Smooth muscle cell (in vitro differentiated cells): ENCODE data around the gene HMGXB4. TPM values are rescaled to one million over a fixed set of nuclear protein-coding genes. Genes with fewer than 3 reads are reported as not detected.

ENCODE experiments used
- DNase-seq: peaks from one replicate; lab custom pipeline; 2025; ENCODE audit not compliant: unreplicated experiment; lab: John Stamatoyannopoulos, UW
- H2AFZ ChIP-seq: fragments of 200-600 bp; sonication (generic); 2 replicates; pipeline ENCODE4 v1.6.0; 2016; ENCODE audit warnings: antibody characterized with exemption, low read depth, mild to moderate bottlenecking
- H3F3A ChIP-seq: fragments of 200-600 bp; sonication (generic); 2 replicates; pipeline ENCODE4 v1.6.0; 2017; ENCODE audit warnings: antibody characterized with exemption, low read depth
- H3K27ac ChIP-seq: fragments of 200-600 bp; sonication (generic); 2 replicates; pipeline ENCODE4 v1.5.1; 2016; ENCODE audit warnings: low read depth, mild to moderate bottlenecking
- H3K27me3 ChIP-seq: fragments of 200-600 bp; sonication (generic); 2 replicates; pipeline ENCODE4 v1.6.1; 2016; ENCODE audit warnings: low read depth, mild to moderate bottlenecking
- H3K36me3 ChIP-seq: fragments of 200-600 bp; sonication (generic); 2 replicates; pipeline ENCODE4 v1.5.1; 2016; ENCODE audit warnings: low read depth
- H3K4me1 ChIP-seq: fragments of 200-600 bp; sonication (generic); 2 replicates; pipeline ENCODE4 v1.5.1; 2016; ENCODE audit warnings: low read depth
- H3K4me2 ChIP-seq: fragments of 200-600 bp; sonication (generic); 2 replicates; pipeline ENCODE4 v1.6.0; 2016; ENCODE audit warnings: mild to moderate bottlenecking
- H3K4me3 ChIP-seq: fragments of 200-600 bp; sonication (generic); 2 replicates; pipeline ENCODE4 v1.5.1; 2016; ENCODE audit warnings: mild to moderate bottlenecking
- H3K79me2 ChIP-seq: fragments of 200-600 bp; sonication (generic); 2 replicates; pipeline ENCODE4 v1.6.0; 2016; ENCODE audit warnings: low read depth, mild to moderate bottlenecking
- H3K9ac ChIP-seq: fragments of 200-600 bp; sonication (generic); 2 replicates; pipeline ENCODE4 v1.6.0; 2016; ENCODE audit warnings: low read depth
- H3K9me3 ChIP-seq: fragments of 200-600 bp; sonication (generic); replicated peaks from 2 replicates; pipeline ENCODE4 v1.5.1; 2016; ENCODE audit warnings: low read depth
- H4K20me1 ChIP-seq: fragments of 200-600 bp; sonication (generic); 2 replicates; pipeline ENCODE4 v1.6.0; 2016; ENCODE audit warnings: low read depth
- CTCF ChIP-seq: fragments of 200-600 bp; sonication (generic); IDR thresholded peaks from 2 replicates; pipeline ENCODE4 v1.5.1; 2017; ENCODE audit warnings: borderline replicate concordance, mild to moderate bottlenecking, antibody characterized with exemption; ENCODE audit not compliant: insufficient read depth, poor library complexity, severe bottlenecking
- WGBS: methylation state at CpG from one replicate; pipeline ENCODE4 v1.1.7; 2016; ENCODE audit warnings: low lambda C conversion rate; 5-methylcytosine and 5-hydroxymethylcytosine counted together
- polyA plus RNA-seq: library from polyadenylated mRNA; unstranded; fragments of >200 nt; fragmentation: Nextera tagmentation; extraction: Ambion mirVana; gene quantifications from 2 replicates; pipeline ENCODE4 v1.2.1, GENCODE V29; 2016
- total RNA-seq: library from RNA; depleted of rRNA; stranded (reverse); fragments of >200 nt; gene quantifications from 2 replicates; pipeline ENCODE4 v1.2.3, GENCODE V29; 2014

HMGXB4 gene
- total and polyA plus RNA-seq, 2 experiments from 2014 or later, result 28.2 to 34.1 TPM

DNA sequence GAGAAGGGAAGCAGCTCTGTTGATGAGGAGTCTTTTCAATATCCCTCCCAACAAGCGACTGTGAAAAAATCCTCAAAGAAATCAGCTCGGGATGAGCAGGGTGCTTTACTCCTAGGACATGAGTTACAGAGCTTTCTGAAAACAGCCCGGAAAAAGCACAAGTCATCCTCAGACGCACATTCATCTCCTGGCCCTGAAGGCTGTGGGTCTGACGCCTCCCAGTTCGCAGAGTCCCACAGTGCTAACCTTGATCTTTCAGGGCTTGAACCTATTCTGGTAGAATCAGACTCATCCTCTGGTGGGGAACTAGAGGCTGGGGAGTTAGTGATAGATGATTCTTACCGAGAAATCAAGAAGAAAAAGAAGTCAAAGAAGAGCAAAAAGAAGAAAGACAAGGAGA, 7.7 kb downstream of the HMGXB4 start:
- Histone ChIP-seq H3F3A (no peaks in the 10 kb centered on the region), H3K79me2 (peaks cover 20% of the 10 kb centered on the region), H3K4me3 (no peak overlapping the region), H3K4me1 (no peaks in the 10 kb centered on the region), H3K36me3 (peaks cover 39% of the 10 kb centered on the region), H3K4me2 (no peak overlapping the region), H3K9ac (no peak overlapping the region), H2AFZ (no peak overlapping the region), H4K20me1 (peaks cover 59% of the 10 kb centered on the region), H3K27ac (no peak overlapping the region), H3K27me3 (no peaks in the 10 kb centered on the region), H3K9me3 (no peaks in the 10 kb centered on the region)
- TF ChIP-seq CTCF, result no peak
- no peak for DNase-seq
- WGBS, result 96% methylated on average over 7 of the region's 7 CpGs

DNA sequence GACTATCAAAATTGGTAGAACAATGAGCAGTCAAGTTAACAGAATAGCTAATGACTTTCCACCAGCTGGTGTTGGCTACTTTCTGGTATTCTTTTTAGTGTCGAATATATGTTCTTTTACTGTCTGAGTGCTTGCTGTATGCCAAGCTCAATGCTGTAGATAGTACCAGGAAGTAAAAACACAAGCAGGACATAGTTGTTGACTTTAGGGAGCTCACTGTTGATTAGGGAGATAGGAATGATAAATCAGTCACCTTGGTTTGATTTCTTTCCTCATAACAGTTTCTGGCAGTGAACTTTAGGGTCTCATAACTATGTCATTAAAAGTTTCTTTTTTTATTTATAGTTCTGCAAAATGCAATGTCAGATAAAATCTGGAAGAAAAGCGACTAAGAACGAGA, 9.0 kb downstream of the HMGXB4 start:
- H3F3A ChIP-seq, result no peaks in the 10 kb centered on the region
- no peak overlapping the region for H3K4me3 ChIP-seq
- H3K27me3 ChIP-seq, result no peaks in the 10 kb centered on the region
- no peaks in the 10 kb centered on the region for H3K9me3 ChIP-seq
- H3K79me2 ChIP-seq, result peaks cover 21% of the 10 kb centered on the region
- H2AFZ ChIP-seq, result no peak overlapping the region
- no peaks in the 10 kb centered on the region for H3K4me1 ChIP-seq
- no peak overlapping the region for H3K27ac ChIP-seq
- no peak for TF ChIP-seq CTCF
- no peak for DNase-seq
- H3K4me2 ChIP-seq, result no peak overlapping the region
- H3K9ac ChIP-seq, result no peak overlapping the region
- WGBS, result 97% methylated on average over 3 of the region's 3 CpGs
- H4K20me1 ChIP-seq, result peaks cover 60% of the 10 kb centered on the region
- H3K36me3 ChIP-seq, result peaks cover 39% of the 10 kb centered on the region

DNA sequence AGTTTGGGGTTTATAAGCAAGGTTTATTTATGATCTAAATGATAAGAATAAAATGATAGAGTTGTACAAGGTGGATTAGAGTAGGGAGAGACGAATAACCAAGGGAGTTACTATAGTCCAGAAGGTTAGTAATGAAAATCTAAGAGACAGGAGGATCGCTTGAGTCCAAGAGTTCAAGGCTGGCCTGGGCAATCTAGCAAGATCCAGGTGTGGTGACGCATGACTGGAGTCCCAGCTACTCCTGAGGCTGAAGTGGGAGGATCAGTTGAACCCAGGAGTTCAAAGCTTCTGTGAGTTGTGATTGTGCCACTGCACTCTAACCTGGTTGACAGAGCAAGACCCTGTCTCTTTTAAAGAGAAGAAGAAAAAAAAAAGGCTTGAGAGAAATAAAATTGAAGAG, 12.3 kb downstream of the HMGXB4 start:
- H3K79me2 ChIP-seq, result peaks cover 14% of the 10 kb centered on the region
- no peak overlapping the region for H3K4me2 ChIP-seq
- H3K9ac ChIP-seq, result no peak overlapping the region
- no peaks in the 10 kb centered on the region for H3K27me3 ChIP-seq
- 99% methylated on average over 3 of the region's 3 CpGs for WGBS
- H4K20me1 ChIP-seq, result peaks cover 65% of the 10 kb centered on the region
- H3K27ac ChIP-seq, result no peak overlapping the region
- H3K9me3 ChIP-seq, result no peaks in the 10 kb centered on the region
- peaks cover 31% of the 10 kb centered on the region for H3K36me3 ChIP-seq
- H3K4me3 ChIP-seq, result no peak overlapping the region
- no peak for DNase-seq
- no peaks in the 10 kb centered on the region for H3K4me1 ChIP-seq
- TF ChIP-seq CTCF, result no peak
- H2AFZ ChIP-seq, result no peak overlapping the region
- H3F3A ChIP-seq, result no peaks in the 10 kb centered on the region

DNA sequence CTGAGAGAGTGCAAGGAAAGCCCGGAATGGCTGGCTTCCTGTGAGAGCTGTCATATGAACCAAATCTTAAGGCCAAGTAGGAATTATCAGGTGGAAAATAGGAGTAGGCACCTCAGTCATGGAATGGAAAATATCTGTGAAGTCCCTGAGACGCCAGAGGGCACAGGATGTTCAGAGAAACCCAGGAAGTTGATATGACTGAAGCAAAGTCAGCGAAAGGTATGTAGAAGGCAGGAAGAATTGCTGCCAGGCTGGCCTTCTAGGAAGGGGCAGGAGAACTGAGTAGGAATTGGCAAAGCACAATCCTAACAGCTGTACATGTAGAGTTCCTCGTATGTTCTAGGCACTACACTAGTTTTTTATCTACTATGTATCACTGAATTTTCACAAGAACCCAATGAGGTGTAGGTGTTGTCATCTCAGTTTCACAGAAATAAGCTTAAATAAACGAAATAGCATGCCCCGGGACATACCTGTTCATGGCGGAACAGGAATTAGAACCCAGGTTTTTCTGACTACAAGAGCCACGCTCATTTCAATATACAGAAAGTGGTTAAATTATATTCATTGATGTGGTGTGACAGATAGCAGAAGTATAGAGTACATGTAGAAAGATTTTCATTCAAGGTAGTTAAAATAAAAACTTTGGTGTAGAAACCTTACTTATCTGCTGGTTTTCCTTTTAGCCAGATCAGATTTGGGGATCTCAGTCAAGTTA, 17.0 kb downstream of the HMGXB4 start:
- TF ChIP-seq CTCF, result no peak
- DNase-seq, result no peak
- WGBS, result 98% methylated on average over 8 of the region's 8 CpGs
- H4K20me1 ChIP-seq, result peaks cover 62% of the 10 kb centered on the region
- H3K9ac ChIP-seq, result no peak overlapping the region
- no peak overlapping the region for H3K27ac ChIP-seq
- H3K4me2 ChIP-seq, result no peak overlapping the region
- peaks cover 4% of the 10 kb centered on the region for H3K36me3 ChIP-seq
- no peaks in the 10 kb centered on the region for H3K9me3 ChIP-seq
- no peak overlapping the region for H2AFZ ChIP-seq
- H3K79me2 ChIP-seq, result peaks cover 30% of the 10 kb centered on the region
- H3K27me3 ChIP-seq, result no peaks in the 10 kb centered on the region
- H3K4me3 ChIP-seq, result no peak overlapping the region
- H3K4me1 ChIP-seq, result no peaks in the 10 kb centered on the region
- H3F3A ChIP-seq, result no peaks in the 10 kb centered on the region
